ENCODE measurements around the gene AURKB.

DNA sequence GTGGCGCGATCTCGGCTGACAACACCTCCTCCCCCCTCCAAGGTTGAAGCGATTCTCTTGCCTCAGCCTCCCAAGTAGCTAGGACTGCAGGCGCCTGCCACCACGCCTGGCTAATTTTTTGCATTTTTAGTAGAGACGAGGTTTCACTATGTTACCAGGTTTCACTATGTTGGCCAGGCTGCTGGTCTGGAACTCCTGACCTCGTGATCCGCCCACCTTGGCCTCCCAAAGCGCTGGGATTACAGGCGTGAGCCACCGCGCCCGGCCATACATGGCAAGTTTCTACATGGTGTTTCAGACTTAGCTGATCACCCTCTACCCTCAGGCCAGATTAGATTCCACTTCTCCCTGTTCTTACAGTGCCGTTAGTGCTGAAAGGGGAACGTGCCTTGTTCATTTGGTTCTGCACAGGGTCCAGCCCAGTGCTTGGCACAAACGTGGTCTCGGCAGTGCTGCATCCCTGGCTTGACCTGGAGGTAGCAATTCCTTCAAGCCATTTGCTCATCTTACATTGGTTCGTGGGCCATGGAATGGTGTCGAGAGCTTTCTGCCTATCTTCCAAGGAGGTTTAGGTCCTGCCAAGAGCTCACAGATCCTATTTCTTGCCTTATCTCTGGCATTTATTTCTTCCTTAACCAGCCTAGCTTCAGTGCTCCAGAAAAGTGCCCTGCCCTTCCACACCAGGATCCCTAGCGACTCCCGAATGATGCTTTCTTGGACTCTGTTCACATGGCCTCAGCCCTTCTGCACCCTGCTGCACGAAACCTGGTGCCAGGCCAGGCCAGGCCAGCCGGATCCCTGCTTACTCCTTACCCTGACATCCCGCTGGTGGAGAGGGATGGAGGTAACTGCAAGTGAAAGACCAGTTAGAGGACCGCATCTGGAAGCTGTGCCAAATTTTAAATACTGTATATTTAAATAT is 14.8 kb upstream of the AURKB start:
- TF ChIP-seq, protein P1, sequence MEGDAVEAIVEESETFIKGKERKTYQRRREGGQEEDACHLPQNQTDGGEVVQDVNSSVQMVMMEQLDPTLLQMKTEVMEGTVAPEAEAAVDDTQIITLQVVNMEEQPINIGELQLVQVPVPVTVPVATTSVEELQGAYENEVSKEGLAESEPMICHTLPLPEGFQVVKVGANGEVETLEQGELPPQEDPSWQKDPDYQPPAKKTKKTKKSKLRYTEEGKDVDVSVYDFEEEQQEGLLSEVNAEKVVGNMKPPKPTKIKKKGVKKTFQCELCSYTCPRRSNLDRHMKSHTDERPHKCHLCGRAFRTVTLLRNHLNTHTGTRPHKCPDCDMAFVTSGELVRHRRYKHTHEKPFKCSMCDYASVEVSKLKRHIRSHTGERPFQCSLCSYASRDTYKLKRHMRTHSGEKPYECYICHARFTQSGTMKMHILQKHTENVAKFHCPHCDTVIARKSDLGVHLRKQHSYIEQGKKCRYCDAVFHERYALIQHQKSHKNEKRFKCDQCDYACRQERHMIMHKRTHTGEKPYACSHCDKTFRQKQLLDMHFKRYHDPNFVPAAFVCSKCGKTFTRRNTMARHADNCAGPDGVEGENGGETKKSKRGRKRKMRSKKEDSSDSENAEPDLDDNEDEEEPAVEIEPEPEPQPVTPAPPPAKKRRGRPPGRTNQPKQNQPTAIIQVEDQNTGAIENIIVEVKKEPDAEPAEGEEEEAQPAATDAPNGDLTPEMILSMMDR (conservative IDR thresholded peaks at IDR 0.05; ENCODE audit: low read length): no peak
- no peak for TF ChIP-seq EZH2phosphoT487 (IDR thresholded peaks at IDR 0.05; ENCODE audit: borderline replicate concordance)
